HepG2 (cell line): ENCODE data around the gene GJA10.

Experiments used
- CEBPG ChIP-seq: IDR thresholded peaks from 2 replicates; pipeline ENCODE4 v1.6.1; 2016
- EZH2 ChIP-seq: conservative IDR thresholded peaks from 2 replicates; pipeline ENCODE4 v1.6.1; 2012; ENCODE audit warnings: mild to moderate bottlenecking, low read depth, low read length, moderate library complexity
- NFATC3 ChIP-seq: sonication (generic); formaldehyde crosslinking; IDR thresholded peaks from 2 replicates; pipeline ENCODE4 v1.5.1; 2020; ENCODE audit warnings: mild to moderate bottlenecking, missing genetic modification reagents
- NFIC ChIP-seq: IDR thresholded peaks from 2 replicates; pipeline ENCODE4 v1.6.1; 2012; ENCODE audit warnings: mild to moderate bottlenecking, low read length, inconsistent platforms
- REST ChIP-seq, 2 experiments: IDR thresholded peaks; 2 replicates each; pipeline ENCODE4 v1.6.1; 2011 to 2012; ENCODE audit warnings: low read length in 2 of 2, borderline replicate concordance in 1 of 2, low read depth in 1 of 2, mild to moderate bottlenecking in 1 of 2, moderate library complexity in 1 of 2
- TCF7 ChIP-seq: sonication (generic); IDR thresholded peaks from 2 replicates; pipeline ENCODE4 v1.6.1; 2016; ENCODE audit warnings: antibody characterized with exemption, low read depth
- YY1 ChIP-seq: IDR thresholded peaks from 2 replicates; pipeline ENCODE4 v1.6.1; 2011; ENCODE audit warnings: low read length, low read depth, moderate library complexity, mild to moderate bottlenecking; ENCODE audit not compliant: insufficient read depth, insufficient replicate concordance
- ZNF280B ChIP-seq: sonication (generic); formaldehyde crosslinking; IDR thresholded peaks from 2 replicates; pipeline ENCODE4 v1.5.0; 2020; ENCODE audit warnings: missing genetic modification reagents, mild to moderate bottlenecking, borderline replicate concordance

- TF ChIP-seq YY1, result no peak
- TF ChIP-seq NFIC, result no peak
- no peak for TF ChIP-seq REST (IDR thresholded peaks at IDR 0.05; ENCODE audit: borderline replicate concordance in 1 of 2, low read depth in 1 of 2, low read length in 2 of 2)
- TF ChIP-seq EZH2, result no peak
- TF ChIP-seq ZNF280B (CRISPR knock-in tag), result no peak
- no peak for TF ChIP-seq TCF7
- no peak for TF ChIP-seq NFATC3 (CRISPR knock-in tag)
- TF ChIP-seq CEBPG (CRISPR knock-in tag), result no peak
These were observed 31.6 kb upstream of the GJA10 start for GRCh38 chr6:89862698-89863097.
